K562 (cell line): ENCODE results near the gene NDOR1. TPM values are rescaled to one million over a fixed set of nuclear protein-coding genes. Genes with fewer than 3 reads are reported as not detected.
A peak's percentile ranks its signal among the peaks of the same experiment; 100 is the strongest.

Experiments
- GATAD2B ChIP-seq: fragments of 450-650 bp; IDR thresholded peaks from 2 replicates; pipeline ENCODE4 v1.6.1; 2017; ENCODE audit warnings: mild to moderate bottlenecking, borderline replicate concordance
- NCOA2 ChIP-seq, 2 experiments: fragments of 450-650 bp; IDR thresholded peaks; 2 replicates each; pipeline ENCODE4 v1.6.1; 2018; ENCODE audit warnings: mild to moderate bottlenecking in 2 of 2, moderate library complexity in 1 of 2; ENCODE audit not compliant: partially characterized antibody in 2 of 2
- RREB1 ChIP-seq: fragments of 250-450 bp; sonication (Bioruptor Pico); IDR thresholded peaks from 2 replicates; pipeline ENCODE4 v1.4.0; 2020
- SRSF9 ChIP-seq: fragments of 200-400 bp; formaldehyde crosslinking; IDR thresholded peaks from 2 replicates; pipeline ENCODE4 v1.6.1; 2017; ENCODE audit warnings: low read depth, low read length, borderline replicate concordance
- YY1 ChIP-seq, 3 experiments: IDR thresholded peaks; 2 replicates each; pipeline ENCODE4 v1.6.1; 2011; ENCODE audit warnings: low read length in 2 of 3, mild to moderate bottlenecking in 2 of 3, moderate library complexity in 2 of 3, borderline replicate concordance in 1 of 3, control low read depth in 1 of 3, low read depth in 1 of 3; ENCODE audit not compliant: insufficient read depth in 3 of 3, insufficient replicate concordance in 2 of 3, control insufficient read depth in 1 of 3, insufficient read length in 1 of 3; ENCODE audit errors: extremely low read depth in 1 of 3
- ZBTB7A ChIP-seq: IDR thresholded peaks from 2 replicates; pipeline ENCODE4 v1.6.1; 2011; ENCODE audit warnings: low read depth, mild to moderate bottlenecking, low read length, moderate library complexity, borderline replicate concordance; ENCODE audit not compliant: control insufficient read depth
- polyA plus RNA-seq, 8 experiments: library from polyadenylated mRNA; depleted of rRNA in 4 of 8; stranded (reverse) in 5 of 8; unstranded in 3 of 8; fragments of >200 nt; fragmentation: Nextera tagmentation in 2 of 8; fragmentation: Illumina TruSeq in 1 of 8; extraction: Ambion mirVana in 2 of 8; extraction: Trizol in 1 of 8; gene quantifications; 2 replicates each; pipeline versions ENCODE4 v1.2.1 to v1.2.3, GENCODE V29; 2011 to 2014; ENCODE audit warnings: inconsistent platforms in 1 of 8, missing spikeins in 1 of 8
- total RNA-seq, 7 experiments: library from RNA; depleted of rRNA in 6 of 7; stranded (reverse); fragments of >200 nt in 6 of 7; fragmentation: Illumina TruSeq in 2 of 7; extraction: Trizol in 2 of 7; gene quantifications; 2 replicates each; pipeline versions ENCODE4 v1.2.1 to v1.2.3, GENCODE V29; 2011 to 2021; ENCODE audit warnings: low replicate concordance in 1 of 7

The NDOR1 gene
- total and polyA plus RNA-seq, 9 of the 15 experiments (the other 6 are each of a cell fraction or from before 2014, with no cell fraction given): 0.06 to 36.9 (median 6.9) TPM

GRCh38 chr9:137220317-137221094 lies 15.0 kb downstream of the NDOR1 start (continued):
- TF ChIP-seq RREB1 (CRISPR knock-in tag) (no peak), SRSF9 (no peak), ZBTB7A (0 out of 2 replicates have a peak, but pooled peaks have one; percentile 14), NCOA2 (IDR thresholded peaks at IDR 0.05; ENCODE audit: partially characterized antibody in 2 of 2) (no peak), YY1 (IDR thresholded peaks at IDR 0.05; ENCODE audit: borderline replicate concordance in 1 of 3, control insufficient read depth in 1 of 3, extremely low read depth in 1 of 3, insufficient read depth in 3 of 3, insufficient read length in 1 of 3, insufficient replicate concordance in 2 of 3, low read depth in 1 of 3, low read length in 2 of 3) (no peak), GATAD2B (no peak)
